ENCODE results near the gene DNAH1.

DNAH1 gene

DNA sequence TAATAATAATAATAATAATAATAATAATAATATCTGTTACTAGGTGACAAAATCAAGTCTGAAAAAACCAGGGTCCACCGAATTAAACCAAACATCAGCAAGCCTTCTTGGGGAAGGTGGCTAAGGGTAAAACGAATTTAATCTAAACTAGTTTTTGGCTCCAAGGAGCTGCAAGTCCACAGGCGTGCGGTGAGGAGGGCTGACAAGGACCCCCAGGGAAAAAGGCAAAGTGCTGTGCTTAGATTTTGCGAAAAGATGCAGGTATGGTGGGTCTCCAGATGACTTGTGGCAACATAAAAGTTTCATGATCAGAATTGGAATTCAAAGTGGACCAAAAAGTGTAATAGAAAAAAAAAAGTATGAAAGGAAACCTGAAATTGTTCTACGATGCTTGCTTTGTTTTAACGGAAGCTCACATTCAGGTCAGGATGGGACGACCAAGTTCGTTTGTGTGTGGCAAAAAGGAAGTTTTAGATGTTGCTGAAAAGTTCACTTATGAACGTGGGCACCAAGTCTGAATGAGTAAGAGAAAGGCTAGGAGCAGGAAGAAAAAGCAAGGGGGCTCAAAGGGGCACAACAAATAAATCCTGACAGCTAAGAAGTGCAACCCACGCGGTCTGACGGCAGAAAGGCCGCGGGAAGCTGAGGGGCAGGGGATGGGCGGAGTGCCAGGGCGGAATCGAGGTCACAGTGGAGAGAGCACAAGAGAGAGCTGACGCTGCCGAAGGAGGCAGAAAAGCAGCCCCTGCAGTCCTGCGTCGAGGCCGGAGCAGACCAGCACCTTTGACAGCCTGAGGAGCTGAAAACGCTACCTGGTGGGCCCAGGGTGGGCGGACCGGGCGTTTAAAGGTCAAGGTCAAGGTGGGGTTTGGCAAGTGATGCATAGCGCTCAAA is 38.8 kb upstream of the DNAH1 start:
- peaks cover 6% of the 10 kb centered on the region for H3K36me3 ChIP-seq (replicated peaks)
- no peaks in the 10 kb centered on the region for H3K27me3 ChIP-seq (replicated peaks)
- H3K4me3 ChIP-seq (ENCODE audit: low read depth, low read length): peak overlapping the region; percentile 97
- TF ChIP-seq, protein P1, sequence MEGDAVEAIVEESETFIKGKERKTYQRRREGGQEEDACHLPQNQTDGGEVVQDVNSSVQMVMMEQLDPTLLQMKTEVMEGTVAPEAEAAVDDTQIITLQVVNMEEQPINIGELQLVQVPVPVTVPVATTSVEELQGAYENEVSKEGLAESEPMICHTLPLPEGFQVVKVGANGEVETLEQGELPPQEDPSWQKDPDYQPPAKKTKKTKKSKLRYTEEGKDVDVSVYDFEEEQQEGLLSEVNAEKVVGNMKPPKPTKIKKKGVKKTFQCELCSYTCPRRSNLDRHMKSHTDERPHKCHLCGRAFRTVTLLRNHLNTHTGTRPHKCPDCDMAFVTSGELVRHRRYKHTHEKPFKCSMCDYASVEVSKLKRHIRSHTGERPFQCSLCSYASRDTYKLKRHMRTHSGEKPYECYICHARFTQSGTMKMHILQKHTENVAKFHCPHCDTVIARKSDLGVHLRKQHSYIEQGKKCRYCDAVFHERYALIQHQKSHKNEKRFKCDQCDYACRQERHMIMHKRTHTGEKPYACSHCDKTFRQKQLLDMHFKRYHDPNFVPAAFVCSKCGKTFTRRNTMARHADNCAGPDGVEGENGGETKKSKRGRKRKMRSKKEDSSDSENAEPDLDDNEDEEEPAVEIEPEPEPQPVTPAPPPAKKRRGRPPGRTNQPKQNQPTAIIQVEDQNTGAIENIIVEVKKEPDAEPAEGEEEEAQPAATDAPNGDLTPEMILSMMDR (IDR thresholded peaks at IDR 0.05; ENCODE audit: low read depth, low read length, missing control alignments): no peak
- H3K27ac ChIP-seq: peak overlapping the region; percentile 95
- peak; percentile 43 for DNase-seq
- in situ Hi-C loops (cut with HindIII; ENCODE audit: low pct_ligation_motif_present, low sequenced_read_pairs): no loop called here

DNA sequence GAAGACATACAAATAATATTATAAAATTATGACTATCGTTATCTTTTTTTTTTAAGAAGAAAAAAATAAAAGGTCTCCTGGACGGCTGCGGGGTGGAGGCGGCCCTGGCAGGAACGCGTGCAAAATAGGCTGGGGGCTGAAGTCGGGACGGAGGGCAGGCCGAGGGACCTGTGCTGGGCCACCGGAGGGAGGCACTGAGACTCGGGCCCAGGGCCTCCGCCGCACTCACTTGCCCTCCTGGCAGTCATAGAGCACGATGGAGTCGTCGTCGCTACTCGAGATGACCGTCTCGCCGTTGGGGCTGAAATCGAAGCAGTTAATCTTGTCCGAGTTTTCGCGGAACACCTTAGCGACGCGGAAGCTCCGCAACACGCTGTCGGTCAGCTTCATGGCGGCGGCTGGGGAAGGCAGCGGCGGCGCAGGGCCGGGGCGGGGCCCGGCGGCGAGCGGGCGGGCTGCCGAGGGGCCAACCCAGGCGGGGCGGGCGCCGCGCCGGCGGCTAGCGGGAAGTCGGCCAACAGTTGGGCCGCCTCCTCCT is 38.1 kb upstream of the DNAH1 start:
- no peaks in the 10 kb centered on the region for H3K27me3 ChIP-seq (replicated peaks)
- TF ChIP-seq, protein P1 (IDR thresholded peaks at IDR 0.05; ENCODE audit: low read depth, low read length, missing control alignments): peak; percentile 56
- in situ Hi-C loops (cut with HindIII; ENCODE audit: low pct_ligation_motif_present, low sequenced_read_pairs): no loop called here
- peak overlapping the region; percentile 95 for H3K27ac ChIP-seq
- H3K36me3 ChIP-seq (replicated peaks): peaks cover under 1% of the 10 kb centered on the region
- peak overlapping the region; percentile 97 for H3K4me3 ChIP-seq (ENCODE audit: low read depth, low read length)
- peak; percentile 19 for DNase-seq

- in situ Hi-C loops (cut with HindIII; ENCODE audit: low pct_ligation_motif_present, low sequenced_read_pairs): no loop called here
- TF ChIP-seq, protein P1 (IDR thresholded peaks at IDR 0.05; ENCODE audit: low read depth, low read length, missing control alignments): peak; percentile 68
- peak; percentile 91 for DNase-seq
- H3K27me3 ChIP-seq (replicated peaks): no peaks in the 10 kb centered on the region
- no peaks in the 10 kb centered on the region for H3K36me3 ChIP-seq (replicated peaks)
- peak within 1 kb of the TSS; percentile 97 for H3K4me3 ChIP-seq (ENCODE audit: low read depth, low read length)
- peak within 1 kb of the TSS; percentile 95 for H3K27ac ChIP-seq
Measured at GRCh38 chr3:52278510-52279069, 37.5 kb upstream of the DNAH1 start, which contains the start of gene WDR82. TSS of gene WDR82 (minus strand) at chr3:52278649. CDS start at chr3:52278361, 288 bp downstream.

- Histone ChIP-seq H3K36me3 (replicated peaks) (no peaks in the 10 kb centered on the region), H3K27ac (no peak overlapping the region), H3K27me3 (replicated peaks) (no peaks in the 10 kb centered on the region), H3K4me3 (ENCODE audit: low read depth, low read length) (no peak overlapping the region)
- no peak for DNase-seq
- TF ChIP-seq, protein P1 (IDR thresholded peaks at IDR 0.05; ENCODE audit: low read depth, low read length, missing control alignments): no peak
- in situ Hi-C loops (cut with HindIII; ENCODE audit: low pct_ligation_motif_present, low sequenced_read_pairs): no loop called here
Measured at GRCh38 chr3:52279596-52279995, 36.5 kb upstream of the DNAH1 start.

DNA sequence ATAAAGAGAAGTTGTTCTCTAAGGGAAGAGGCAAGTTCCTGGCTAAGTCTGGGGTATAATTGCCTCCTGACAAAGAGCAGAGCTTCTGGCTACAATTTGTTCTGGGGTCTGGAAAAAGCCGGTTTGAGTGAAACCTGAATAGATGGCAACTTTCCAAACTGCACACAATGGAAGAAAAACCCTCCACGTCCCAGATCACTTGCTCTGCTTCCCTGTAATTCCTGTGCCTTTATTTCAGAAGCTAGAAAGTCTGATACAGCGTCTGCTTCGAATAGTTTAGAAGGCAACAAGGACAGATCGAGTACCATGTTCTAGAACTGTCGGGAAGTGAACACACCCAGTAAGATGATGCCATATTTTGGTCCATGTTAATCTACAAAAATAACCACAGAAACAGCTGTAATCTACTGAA is 36.1 kb upstream of the DNAH1 start:
- H3K27me3 ChIP-seq (replicated peaks): no peaks in the 10 kb centered on the region
- TF ChIP-seq, protein P1 (IDR thresholded peaks at IDR 0.05; ENCODE audit: low read depth, low read length, missing control alignments): no peak
- in situ Hi-C loops (cut with HindIII; ENCODE audit: low pct_ligation_motif_present, low sequenced_read_pairs): no loop called here
- H3K36me3 ChIP-seq (replicated peaks): no peaks in the 10 kb centered on the region
- no peak overlapping the region for H3K27ac ChIP-seq
- H3K4me3 ChIP-seq (ENCODE audit: low read depth, low read length): no peak overlapping the region
- no peak for DNase-seq

Data from brain microvascular endothelial cell (primary cell).